Measurements from ENCODE around the gene P2RX2. TPM values are rescaled to one million over a fixed set of nuclear protein-coding genes. Genes with fewer than 3 reads are reported as not detected.

P2RX2 gene
- total and polyA plus RNA-seq, 2 experiments from 2014 or later: not detected

GRCh38 chr12:132622437-132623071, 4.0 kb downstream of the P2RX2 start:
- Histone ChIP-seq H3K36me3 (replicated peaks; ENCODE audit: insufficient read depth, low read depth) (no peaks in the 10 kb centered on the region), H3K4me2 (no peak overlapping the region), H3K27ac (no peak overlapping the region), H3K9me3 (ENCODE audit: low read depth) (no peaks in the 10 kb centered on the region), H3K79me2 (no peaks in the 10 kb centered on the region), H4K20me1 (ENCODE audit: insufficient read depth, poor library complexity, severe bottlenecking) (no peaks in the 10 kb centered on the region), H3K4me1 (ENCODE audit: insufficient read depth) (peaks cover 7% of the 10 kb centered on the region), H3K27me3 (peaks cover 22% of the 10 kb centered on the region), H3K4me3 (no peak overlapping the region), H2AFZ (no peak overlapping the region), H3K9me2 (replicated peaks; ENCODE audit: insufficient read depth) (no peaks in the 10 kb centered on the region)
- 72% methylated on average over 11 of the region's 11 CpGs for WGBS (ENCODE audit: low lambda C conversion rate, missing lambda C conversion rate)
- TF ChIP-seq EZH2phosphoT487 (IDR thresholded peaks at IDR 0.05; ENCODE audit: low read depth, severe bottlenecking, unreplicated experiment) (no peak), CTCF (IDR thresholded peaks at IDR 0.05; ENCODE audit: poor library complexity) (no peak), EZH2 (IDR thresholded peaks at IDR 0.05; ENCODE audit: borderline replicate concordance) (no peak)
- no peak for DNase-seq (ENCODE audit: low spot score)

- Histone ChIP-seq H3K9me3 (ENCODE audit: low read depth) (no peaks in the 10 kb centered on the region), H3K4me3 (no peak overlapping the region), H3K27me3 (peaks cover 15% of the 10 kb centered on the region), H3K9me2 (replicated peaks; ENCODE audit: insufficient read depth) (no peaks in the 10 kb centered on the region), H2AFZ (no peak overlapping the region), H3K4me1 (ENCODE audit: insufficient read depth) (peaks cover 2% of the 10 kb centered on the region), H3K36me3 (replicated peaks; ENCODE audit: insufficient read depth, low read depth) (no peaks in the 10 kb centered on the region), H3K79me2 (no peaks in the 10 kb centered on the region), H4K20me1 (ENCODE audit: insufficient read depth, poor library complexity, severe bottlenecking) (no peaks in the 10 kb centered on the region), H3K27ac (no peak overlapping the region), H3K4me2 (no peak overlapping the region)
- TF ChIP-seq EZH2 (IDR thresholded peaks at IDR 0.05; ENCODE audit: borderline replicate concordance): no peak
- TF ChIP-seq EZH2phosphoT487 (IDR thresholded peaks at IDR 0.05; ENCODE audit: low read depth, severe bottlenecking, unreplicated experiment): no peak
- TF ChIP-seq CTCF (IDR thresholded peaks at IDR 0.05; ENCODE audit: poor library complexity): no peak
- no peak for DNase-seq (ENCODE audit: low spot score)
- WGBS (ENCODE audit: low lambda C conversion rate, missing lambda C conversion rate): 84% methylated on average over 25 of the region's 25 CpGs
These were observed 4.7 kb downstream of the P2RX2 start for GRCh38 chr12:132623072-132623869.

GRCh38 chr12:132624186-132624855, 5.7 kb downstream of the P2RX2 start:
- no peak overlapping the region for H2AFZ ChIP-seq
- WGBS (ENCODE audit: low lambda C conversion rate, missing lambda C conversion rate): 95% methylated on average over 22 of the region's 22 CpGs
- H3K9me3 ChIP-seq (ENCODE audit: low read depth): no peaks in the 10 kb centered on the region
- DNase-seq (ENCODE audit: low spot score): no peak
- H3K4me2 ChIP-seq: no peak overlapping the region
- no peaks in the 10 kb centered on the region for H4K20me1 ChIP-seq (ENCODE audit: insufficient read depth, poor library complexity, severe bottlenecking)
- no peaks in the 10 kb centered on the region for H3K36me3 ChIP-seq (replicated peaks; ENCODE audit: insufficient read depth, low read depth)
- no peak overlapping the region for H3K27ac ChIP-seq
- no peaks in the 10 kb centered on the region for H3K4me1 ChIP-seq (ENCODE audit: insufficient read depth)
- H3K79me2 ChIP-seq: no peaks in the 10 kb centered on the region
- H3K27me3 ChIP-seq: peaks cover 12% of the 10 kb centered on the region
- TF ChIP-seq EZH2phosphoT487 (IDR thresholded peaks at IDR 0.05; ENCODE audit: low read depth, severe bottlenecking, unreplicated experiment) (no peak), CTCF (IDR thresholded peaks at IDR 0.05; ENCODE audit: poor library complexity) (no peak), EZH2 (IDR thresholded peaks at IDR 0.05; ENCODE audit: borderline replicate concordance) (no peak)
- no peaks in the 10 kb centered on the region for H3K9me2 ChIP-seq (replicated peaks; ENCODE audit: insufficient read depth)
- H3K4me3 ChIP-seq: no peak overlapping the region

Data from hepatocyte (in vitro differentiated cells).